Caco-2 (cell line): ENCODE results near the gene LMF2. TPM values are rescaled to one million over a fixed set of nuclear protein-coding genes. Genes with fewer than 3 reads are reported as not detected.

Source experiments
- BruUV-seq: library from RNA; stranded (reverse); fragments of 400-500 nt; replicated peaks from 2 replicates; lab custom pipeline; 2021; lab: Mats Ljungman, UMichigan
- CTCF ChIA-PET: fragments of 300-600 bp; sonication (Branson Sonifier 250); formaldehyde crosslinking; loops from one replicate; lab custom pipeline; 2022; ENCODE audit warnings: antibody characterized with exemption; lab: Charles Lee
- POLR2A ChIA-PET: fragments of 300-600 bp; sonication (Branson Sonifier 250); formaldehyde crosslinking; loops from one replicate; lab custom pipeline; 2022; ENCODE audit warnings: antibody characterized with exemption; lab: Charles Lee
- DNase-seq, 2 experiments: peaks; one replicate each; pipeline versions ENCODE4 v3.0.0 to v3.0.0-alpha.2; 2020 to 2022
- H3K27me3 ChIP-seq: replicated peaks from 2 replicates; pipeline ENCODE4 v1.6.0; 2011; ENCODE audit warnings: low read length; ENCODE audit not compliant: control insufficient read depth, insufficient read depth
- H3K36me3 ChIP-seq: 2 replicates; pipeline ENCODE4 v1.5.1; 2011; ENCODE audit warnings: low read length; ENCODE audit not compliant: control insufficient read depth, insufficient read depth
- H3K4me1 ChIP-seq: fragments of 250-450 bp; sonication (Bioruptor Pico); 2 replicates; pipeline ENCODE4 v1.5.1; 2020; ENCODE audit warnings: mild to moderate bottlenecking
- H3K4me3 ChIP-seq: 2 replicates; pipeline ENCODE4 v1.5.1; 2011; ENCODE audit warnings: low read depth, mild to moderate bottlenecking, control low read depth, low read length
- H3K9me3 ChIP-seq: fragments of 250-450 bp; sonication (Bioruptor Pico); 2 replicates; pipeline ENCODE4 v1.5.1; 2020; ENCODE audit warnings: mild to moderate bottlenecking, moderate library complexity
- H3K27ac Mint-ChIP-seq: one replicate; pipeline ENCODE4 v1.8.0; 2022; ENCODE audit warnings: mixed read lengths; ENCODE audit not compliant: unreplicated experiment
- H3K27me3 Mint-ChIP-seq: one replicate; pipeline ENCODE4 v1.8.0; 2022; ENCODE audit warnings: mixed read lengths; ENCODE audit not compliant: insufficient read depth, unreplicated experiment
- H3K36me3 Mint-ChIP-seq: one replicate; pipeline ENCODE4 v1.8.0; 2022; ENCODE audit warnings: mild to moderate bottlenecking, mixed read lengths; ENCODE audit not compliant: insufficient read depth, unreplicated experiment
- H3K4me1 Mint-ChIP-seq: one replicate; pipeline ENCODE4 v1.8.0; 2022; ENCODE audit warnings: low read depth, mixed read lengths; ENCODE audit not compliant: unreplicated experiment
- H3K4me3 Mint-ChIP-seq: one replicate; pipeline ENCODE4 v1.8.0; 2022; ENCODE audit warnings: mild to moderate bottlenecking, moderate library complexity, mixed read lengths; ENCODE audit not compliant: unreplicated experiment
- H3K9me3 Mint-ChIP-seq: one replicate; pipeline ENCODE4 v1.8.0; 2022; ENCODE audit warnings: mixed read lengths; ENCODE audit not compliant: unreplicated experiment
- CTCF ChIP-seq, 2 experiments: fragments of 200-600 bp in 1 of 2; IDR thresholded peaks; 1 replicate in 1 of 2; 2 replicates in 1 of 2; pipeline versions ENCODE4 v1.5.1 to v1.8.0; 2011 to 2022; ENCODE audit warnings: antibody characterized with exemption in 1 of 2, control low read depth in 1 of 2, inconsistent platforms in 1 of 2, low read depth in 1 of 2, low read length in 1 of 2, mild to moderate bottlenecking in 1 of 2, moderate library complexity in 1 of 2; ENCODE audit not compliant: insufficient read depth in 1 of 2, severe bottlenecking in 1 of 2, unreplicated experiment in 1 of 2
- intact Hi-C: fragments of 100-400 bp; cut with micrococcal nuclease; formaldehyde crosslinking; loops from one replicate; pipeline ENCODE4 v1.10.0; 2022; ENCODE audit not compliant: unreplicated experiment
- total RNA-seq: library from RNA; stranded (reverse); gene quantifications from 2 replicates; pipeline ENCODE4 v1.2.3, GENCODE V29; 2022

LMF2 gene
- total RNA-seq, 1 experiment from 2014 or later = 68.8 TPM

- Mint-ChIP-seq H3K4me3 (no peak overlapping the region), H3K27ac (no peak overlapping the region), H3K27me3 (no peaks in the 10 kb centered on the region), H3K36me3 (peaks cover 20% of the 10 kb centered on the region), H3K9me3 (no peaks in the 10 kb centered on the region), H3K4me1 (peaks cover 14% of the 10 kb centered on the region)
- H3K4me1 ChIP-seq = peaks cover 1% of the 10 kb centered on the region
- BruUV-seq = no TSS peak
- intact Hi-C loops = no loop called here
- no peaks in the 10 kb centered on the region for H3K36me3 ChIP-seq
- ChIA-PET CTCF (no interaction called here), POLR2A (interaction anchor here (1.1 kb wide), 1 partner anchor 18 kb away, joined by 5 read pairs; the partner anchor contains the start of genes LMF2 and NCAPH2)
- H3K4me3 ChIP-seq = no peak overlapping the region
- no peak for TF ChIP-seq CTCF (IDR thresholded peaks at IDR 0.05; ENCODE audit: insufficient read depth in 1 of 2, low read depth in 1 of 2, low read length in 1 of 2, severe bottlenecking in 1 of 2, unreplicated experiment in 1 of 2)
- no peak for DNase-seq
- H3K9me3 ChIP-seq = no peaks in the 10 kb centered on the region
- H3K27me3 ChIP-seq = no peaks in the 10 kb centered on the region
Observed at GRCh38 chr22:50489363-50490243, 17.9 kb downstream of the LMF2 start.

GRCh38 chr22:50488886-50489285 is 18.6 kb downstream of the LMF2 start:
- BruUV-seq = no TSS peak
- Mint-ChIP-seq H3K36me3 (peaks cover 22% of the 10 kb centered on the region), H3K27me3 (no peaks in the 10 kb centered on the region), H3K9me3 (no peaks in the 10 kb centered on the region), H3K4me3 (no peak overlapping the region), H3K27ac (no peak overlapping the region), H3K4me1 (peaks cover 14% of the 10 kb centered on the region)
- CTCF ChIA-PET = no interaction called here
- Histone ChIP-seq H3K36me3 (no peaks in the 10 kb centered on the region), H3K4me3 (no peak overlapping the region), H3K27me3 (no peaks in the 10 kb centered on the region), H3K4me1 (peaks cover 8% of the 10 kb centered on the region), H3K9me3 (no peaks in the 10 kb centered on the region)
- POLR2A ChIA-PET = no interaction called here
- no peak for TF ChIP-seq CTCF (IDR thresholded peaks at IDR 0.05; ENCODE audit: insufficient read depth in 1 of 2, low read depth in 1 of 2, low read length in 1 of 2, severe bottlenecking in 1 of 2, unreplicated experiment in 1 of 2)
- intact Hi-C loops = no loop called here
- DNase-seq = no peak

GRCh38 chr22:50488006-50488677 is 19.4 kb downstream of the LMF2 start:
- no peaks in the 10 kb centered on the region for H3K27me3 Mint-ChIP-seq
- peak in 1 of 2 experiments; percentile 27 for DNase-seq
- no peaks in the 10 kb centered on the region for H3K36me3 ChIP-seq
- no peak overlapping the region for H3K4me3 Mint-ChIP-seq
- no peak overlapping the region for H3K4me3 ChIP-seq
- no peaks in the 10 kb centered on the region for H3K9me3 Mint-ChIP-seq
- peaks cover 14% of the 10 kb centered on the region for H3K4me1 Mint-ChIP-seq
- H3K36me3 Mint-ChIP-seq = peaks cover 22% of the 10 kb centered on the region
- no peak for TF ChIP-seq CTCF (IDR thresholded peaks at IDR 0.05; ENCODE audit: insufficient read depth in 1 of 2, low read depth in 1 of 2, low read length in 1 of 2, severe bottlenecking in 1 of 2, unreplicated experiment in 1 of 2)
- H3K27ac Mint-ChIP-seq = no peak overlapping the region
- intact Hi-C loops = no loop called here
- H3K4me1 ChIP-seq = peaks cover 9% of the 10 kb centered on the region
- ChIA-PET POLR2A (no interaction called here), CTCF (no interaction called here)
- BruUV-seq = no TSS peak
- H3K9me3 ChIP-seq = no peaks in the 10 kb centered on the region
- no peaks in the 10 kb centered on the region for H3K27me3 ChIP-seq
